ENCODE data around the gene GATM.

Gene GATM

DNA sequence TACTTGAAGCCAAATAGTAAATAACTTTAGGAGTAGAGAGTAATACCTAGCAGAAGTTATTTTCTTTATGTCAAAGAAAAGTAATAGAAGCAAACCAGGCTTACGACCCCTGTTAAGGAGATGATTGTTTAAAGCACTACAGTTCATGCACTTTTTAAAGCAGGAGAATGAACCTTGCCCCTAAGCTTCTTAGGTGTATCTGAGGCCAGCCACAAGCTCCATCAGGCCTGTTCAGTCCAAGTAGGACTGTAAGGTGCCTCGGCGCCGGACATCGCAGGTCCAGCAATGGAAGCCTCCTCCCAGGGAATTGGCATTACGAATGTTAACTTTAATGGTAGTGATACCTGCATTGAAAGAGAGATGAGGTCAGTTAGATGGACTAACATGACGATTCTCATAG lies 16.5 kb downstream of the GATM start:
- Histone ChIP-seq H3K36me3 (ENCODE audit: control insufficient read depth in 1 of 2, insufficient read depth in 2 of 2, low read length in 2 of 2) (peaks cover 26 to 53% of the 10 kb centered on the region in 2 donors), H3K9me3 (ENCODE audit: control insufficient read depth in 1 of 2, low read length in 2 of 2) (no peaks in the 10 kb centered on the region), H3K9ac (ENCODE audit: low read depth in 1 of 2, low read length in 2 of 2) (no peak overlapping the region), H3K27ac (ENCODE audit: low read depth, low read length) (no peak overlapping the region), H3K27me3 (ENCODE audit: control insufficient read depth in 1 of 2, insufficient read depth in 2 of 2, low read length in 2 of 2) (no peaks in the 10 kb centered on the region), H3K4me1 (ENCODE audit: control insufficient read depth in 1 of 2, insufficient read depth in 2 of 2, low read length in 2 of 2) (no peaks in the 10 kb centered on the region), H3K4me3 (ENCODE audit: low read depth in 1 of 2, low read length in 2 of 2) (no peak overlapping the region)

- H3K4me3 ChIP-seq (ENCODE audit: low read depth in 1 of 2, low read length in 2 of 2), result no peak overlapping the region
- no peaks in the 10 kb centered on the region for H3K9me3 ChIP-seq (ENCODE audit: control insufficient read depth in 1 of 2, low read length in 2 of 2)
These were observed 22.5 kb downstream of the GATM start for GRCh38 chr15:45355860-45356259.

DNA sequence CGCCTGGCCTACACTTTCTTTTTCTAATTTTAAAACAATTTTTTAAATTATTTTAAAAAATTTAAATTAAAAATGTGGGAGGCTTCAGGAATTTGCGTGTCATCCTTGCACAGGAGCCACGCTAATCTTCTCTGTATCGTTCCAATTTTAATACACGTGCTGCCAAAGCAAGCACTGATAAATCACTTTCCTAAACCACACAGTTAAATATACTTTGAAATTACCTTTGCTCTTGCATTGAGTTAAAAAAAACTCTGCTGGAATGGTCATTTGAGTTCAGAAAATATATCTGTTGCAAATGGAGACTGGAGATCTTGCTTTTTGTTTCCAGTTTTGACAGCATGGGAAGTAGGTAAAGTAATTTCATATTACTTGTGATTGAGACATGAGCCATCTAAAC lies 23.6 kb downstream of the GATM start:
- Histone ChIP-seq H3K27me3 (ENCODE audit: control insufficient read depth in 1 of 2, insufficient read depth in 2 of 2, low read length in 2 of 2) (no peaks in the 10 kb centered on the region), H3K27ac (ENCODE audit: low read depth, low read length) (no peak overlapping the region), H3K36me3 (ENCODE audit: control insufficient read depth in 1 of 2, insufficient read depth in 2 of 2, low read length in 2 of 2) (peaks cover 0 to 2% of the 10 kb centered on the region in 2 donors), H3K4me1 (ENCODE audit: control insufficient read depth in 1 of 2, insufficient read depth in 2 of 2, low read length in 2 of 2) (no peaks in the 10 kb centered on the region), H3K4me3 (ENCODE audit: low read depth in 1 of 2, low read length in 2 of 2) (no peak overlapping the region), H3K9ac (ENCODE audit: low read depth in 1 of 2, low read length in 2 of 2) (no peak overlapping the region), H3K9me3 (ENCODE audit: control insufficient read depth in 1 of 2, low read length in 2 of 2) (no peaks in the 10 kb centered on the region)

More at GRCh38 chr15:45355860-45356259, 22.5 kb downstream of the GATM start:
- Histone ChIP-seq H3K9ac (ENCODE audit: low read depth in 1 of 2, low read length in 2 of 2) (no peak overlapping the region), H3K4me1 (ENCODE audit: control insufficient read depth in 1 of 2, insufficient read depth in 2 of 2, low read length in 2 of 2) (no peaks in the 10 kb centered on the region), H3K27ac (ENCODE audit: low read depth, low read length) (no peak overlapping the region), H3K36me3 (ENCODE audit: control insufficient read depth in 1 of 2, insufficient read depth in 2 of 2, low read length in 2 of 2) (peaks cover 6 to 7% of the 10 kb centered on the region in 2 donors), H3K27me3 (ENCODE audit: control insufficient read depth in 1 of 2, insufficient read depth in 2 of 2, low read length in 2 of 2) (no peaks in the 10 kb centered on the region)

- no peak overlapping the region for H3K9ac ChIP-seq (ENCODE audit: low read depth in 1 of 2, low read length in 2 of 2)
- H3K4me1 ChIP-seq (ENCODE audit: control insufficient read depth in 1 of 2, insufficient read depth in 2 of 2, low read length in 2 of 2), result peaks cover 10 to 20% of the 10 kb centered on the region in 2 donors
- no peak overlapping the region for H3K4me3 ChIP-seq (ENCODE audit: low read depth in 1 of 2, low read length in 2 of 2)
- H3K9me3 ChIP-seq (ENCODE audit: control insufficient read depth in 1 of 2, low read length in 2 of 2), result no peaks in the 10 kb centered on the region
- no peaks in the 10 kb centered on the region for H3K27me3 ChIP-seq (ENCODE audit: control insufficient read depth in 1 of 2, insufficient read depth in 2 of 2, low read length in 2 of 2)
- no peaks in the 10 kb centered on the region for H3K36me3 ChIP-seq (ENCODE audit: control insufficient read depth in 1 of 2, insufficient read depth in 2 of 2, low read length in 2 of 2)
- no peak overlapping the region for H3K27ac ChIP-seq (ENCODE audit: low read depth, low read length)
These were observed 27.1 kb downstream of the GATM start for GRCh38 chr15:45351227-45351626.

DNA sequence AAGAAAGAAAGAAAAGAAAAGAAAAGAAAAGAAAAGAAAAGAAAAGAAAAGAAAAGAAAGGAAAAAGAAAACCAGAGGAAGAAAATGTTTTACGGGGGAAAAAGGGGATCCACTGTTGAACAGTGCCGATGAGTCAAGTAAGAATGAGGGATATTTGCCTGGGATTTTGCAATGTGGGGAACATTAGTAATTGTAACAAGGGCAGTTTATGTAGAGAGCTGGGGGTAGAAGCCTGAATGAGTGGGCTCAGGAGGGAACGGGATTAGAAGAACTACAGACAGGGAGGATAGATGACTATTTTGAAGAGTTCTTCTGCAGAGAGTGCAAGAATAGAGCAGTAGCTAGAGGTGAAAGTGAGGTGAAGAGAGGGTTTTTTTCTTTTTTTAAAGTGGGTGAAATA lies 28.7 kb downstream of the GATM start:
- Histone ChIP-seq H3K9ac (ENCODE audit: low read depth in 1 of 2, low read length in 2 of 2) (no peak overlapping the region), H3K4me3 (ENCODE audit: low read depth in 1 of 2, low read length in 2 of 2) (no peak overlapping the region), H3K27ac (ENCODE audit: low read depth, low read length) (no peak overlapping the region)

GRCh38 chr15:45347989-45348388 lies 30.4 kb downstream of the GATM start:
- Histone ChIP-seq H3K9me3 (ENCODE audit: control insufficient read depth in 1 of 2, low read length in 2 of 2) (no peaks in the 10 kb centered on the region), H3K9ac (ENCODE audit: low read depth in 1 of 2, low read length in 2 of 2) (no peak overlapping the region), H3K27me3 (ENCODE audit: control insufficient read depth in 1 of 2, insufficient read depth in 2 of 2, low read length in 2 of 2) (no peaks in the 10 kb centered on the region), H3K27ac (ENCODE audit: low read depth, low read length) (no peak overlapping the region), H3K4me3 (ENCODE audit: low read depth in 1 of 2, low read length in 2 of 2) (no peak overlapping the region), H3K36me3 (ENCODE audit: control insufficient read depth in 1 of 2, insufficient read depth in 2 of 2, low read length in 2 of 2) (no peaks in the 10 kb centered on the region), H3K4me1 (ENCODE audit: control insufficient read depth in 1 of 2, insufficient read depth in 2 of 2, low read length in 2 of 2) (peaks cover 29 to 32% of the 10 kb centered on the region in 2 donors)

More for the DNA sequence above, 28.7 kb downstream of the GATM start:
- H3K9me3 ChIP-seq (ENCODE audit: control insufficient read depth in 1 of 2, low read length in 2 of 2), result no peaks in the 10 kb centered on the region
- no peaks in the 10 kb centered on the region for H3K27me3 ChIP-seq (ENCODE audit: control insufficient read depth in 1 of 2, insufficient read depth in 2 of 2, low read length in 2 of 2)
- no peaks in the 10 kb centered on the region for H3K36me3 ChIP-seq (ENCODE audit: control insufficient read depth in 1 of 2, insufficient read depth in 2 of 2, low read length in 2 of 2)
- peaks cover 17 to 26% of the 10 kb centered on the region in 2 donors for H3K4me1 ChIP-seq (ENCODE audit: control insufficient read depth in 1 of 2, insufficient read depth in 2 of 2, low read length in 2 of 2)

DNA sequence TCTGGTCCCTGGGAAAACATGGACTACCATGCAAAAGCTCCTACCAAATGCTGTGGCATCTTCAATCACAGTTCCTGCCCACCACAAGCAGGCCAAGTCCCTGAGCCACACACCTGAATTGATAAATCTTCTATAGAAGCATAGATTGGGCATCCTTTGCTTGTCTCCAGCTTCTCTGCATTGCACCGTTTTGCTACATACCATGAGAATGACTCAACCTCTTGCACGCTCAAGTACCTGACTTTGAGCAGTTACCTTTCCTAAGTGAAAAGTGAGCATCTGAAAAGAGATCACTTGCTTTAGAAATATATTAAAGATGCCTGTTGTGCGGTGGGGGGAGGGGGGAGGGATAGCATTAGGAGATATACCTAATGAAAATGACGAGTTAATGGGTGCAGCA lies 31.3 kb downstream of the GATM start:
- no peaks in the 10 kb centered on the region for H3K36me3 ChIP-seq (ENCODE audit: control insufficient read depth in 1 of 2, insufficient read depth in 2 of 2, low read length in 2 of 2)
- H3K4me1 ChIP-seq (ENCODE audit: control insufficient read depth in 1 of 2, insufficient read depth in 2 of 2, low read length in 2 of 2), result peaks cover 29 to 32% of the 10 kb centered on the region in 2 donors
- H3K27ac ChIP-seq (ENCODE audit: low read depth, low read length), result no peak overlapping the region
- no peak overlapping the region for H3K9ac ChIP-seq (ENCODE audit: low read depth in 1 of 2, low read length in 2 of 2)
- H3K9me3 ChIP-seq (ENCODE audit: control insufficient read depth in 1 of 2, low read length in 2 of 2), result no peaks in the 10 kb centered on the region
- no peak overlapping the region for H3K4me3 ChIP-seq (ENCODE audit: low read depth in 1 of 2, low read length in 2 of 2)
- H3K27me3 ChIP-seq (ENCODE audit: control insufficient read depth in 1 of 2, insufficient read depth in 2 of 2, low read length in 2 of 2), result no peaks in the 10 kb centered on the region

GRCh38 chr15:45346381-45346780 lies 32.0 kb downstream of the GATM start:
- H3K27ac ChIP-seq (ENCODE audit: low read depth, low read length), result no peak overlapping the region
- no peaks in the 10 kb centered on the region for H3K9me3 ChIP-seq (ENCODE audit: control insufficient read depth in 1 of 2, low read length in 2 of 2)
- H3K4me3 ChIP-seq (ENCODE audit: low read depth in 1 of 2, low read length in 2 of 2), result no peak overlapping the region
- H3K4me1 ChIP-seq (ENCODE audit: control insufficient read depth in 1 of 2, insufficient read depth in 2 of 2, low read length in 2 of 2), result peaks cover 29 to 32% of the 10 kb centered on the region in 2 donors
- no peak overlapping the region for H3K9ac ChIP-seq (ENCODE audit: low read depth in 1 of 2, low read length in 2 of 2)
- H3K36me3 ChIP-seq (ENCODE audit: control insufficient read depth in 1 of 2, insufficient read depth in 2 of 2, low read length in 2 of 2), result no peaks in the 10 kb centered on the region
- H3K27me3 ChIP-seq (ENCODE audit: control insufficient read depth in 1 of 2, insufficient read depth in 2 of 2, low read length in 2 of 2), result no peaks in the 10 kb centered on the region

DNA sequence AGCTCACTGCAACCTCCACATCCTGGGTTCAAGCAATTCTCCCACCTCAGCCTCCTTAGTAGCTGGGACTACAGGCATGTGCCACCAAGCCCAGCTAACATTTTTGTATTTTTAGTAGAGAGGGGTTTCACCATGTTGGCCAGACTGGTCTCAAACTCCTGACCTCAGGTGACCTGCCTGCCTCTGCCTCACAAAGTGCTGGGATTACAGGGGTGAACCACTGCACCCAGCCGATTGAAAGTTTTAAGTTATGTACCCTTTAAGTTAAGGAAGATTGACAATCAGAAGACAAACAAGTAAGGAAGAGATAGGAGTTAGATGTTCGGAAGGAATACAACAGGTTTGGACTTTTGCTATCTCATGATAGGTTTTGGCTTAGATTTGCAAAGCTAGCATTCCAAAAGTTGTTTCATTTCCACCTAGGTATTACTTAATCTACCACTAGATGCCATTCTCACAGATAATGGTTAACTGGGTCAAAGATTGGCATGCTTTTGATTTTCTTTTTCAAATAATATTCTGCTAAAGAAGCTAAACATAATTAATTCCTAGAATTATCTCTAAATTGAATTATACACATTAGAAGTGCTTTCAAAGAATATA lies 35.0 kb downstream of the GATM start:
- Histone ChIP-seq H3K27ac (ENCODE audit: low read depth, low read length) (no peak overlapping the region), H3K27me3 (ENCODE audit: control insufficient read depth in 1 of 2, insufficient read depth in 2 of 2, low read length in 2 of 2) (no peaks in the 10 kb centered on the region), H3K4me1 (ENCODE audit: control insufficient read depth in 1 of 2, insufficient read depth in 2 of 2, low read length in 2 of 2) (peaks cover 35 to 40% of the 10 kb centered on the region in 2 donors), H3K4me3 (ENCODE audit: low read depth in 1 of 2, low read length in 2 of 2) (no peak overlapping the region), H3K36me3 (ENCODE audit: control insufficient read depth in 1 of 2, insufficient read depth in 2 of 2, low read length in 2 of 2) (no peaks in the 10 kb centered on the region), H3K9ac (ENCODE audit: low read depth in 1 of 2, low read length in 2 of 2) (no peak overlapping the region), H3K9me3 (ENCODE audit: control insufficient read depth in 1 of 2, low read length in 2 of 2) (no peaks in the 10 kb centered on the region)

- Histone ChIP-seq H3K27me3 (ENCODE audit: control insufficient read depth in 1 of 2, insufficient read depth in 2 of 2, low read length in 2 of 2) (no peaks in the 10 kb centered on the region), H3K9me3 (ENCODE audit: control insufficient read depth in 1 of 2, low read length in 2 of 2) (no peaks in the 10 kb centered on the region), H3K9ac (ENCODE audit: low read depth in 1 of 2, low read length in 2 of 2) (no peak overlapping the region), H3K36me3 (ENCODE audit: control insufficient read depth in 1 of 2, insufficient read depth in 2 of 2, low read length in 2 of 2) (no peaks in the 10 kb centered on the region), H3K4me1 (ENCODE audit: control insufficient read depth in 1 of 2, insufficient read depth in 2 of 2, low read length in 2 of 2) (peaks cover 27 to 33% of the 10 kb centered on the region in 2 donors), H3K4me3 (ENCODE audit: low read depth in 1 of 2, low read length in 2 of 2) (no peak overlapping the region), H3K27ac (ENCODE audit: low read depth, low read length) (no peak overlapping the region)
These were observed 36.6 kb downstream of the GATM start for GRCh38 chr15:45341790-45342189.

All from duodenal mucosa (tissue), 2 donors.